ENCODE measurements around the gene ATP1A4. TPM values are rescaled to one million over a fixed set of nuclear protein-coding genes. Genes with fewer than 3 reads are reported as not detected.

Gene ATP1A4
- total RNA-seq, 1 donor from 2014 or later = not detected

DNA sequence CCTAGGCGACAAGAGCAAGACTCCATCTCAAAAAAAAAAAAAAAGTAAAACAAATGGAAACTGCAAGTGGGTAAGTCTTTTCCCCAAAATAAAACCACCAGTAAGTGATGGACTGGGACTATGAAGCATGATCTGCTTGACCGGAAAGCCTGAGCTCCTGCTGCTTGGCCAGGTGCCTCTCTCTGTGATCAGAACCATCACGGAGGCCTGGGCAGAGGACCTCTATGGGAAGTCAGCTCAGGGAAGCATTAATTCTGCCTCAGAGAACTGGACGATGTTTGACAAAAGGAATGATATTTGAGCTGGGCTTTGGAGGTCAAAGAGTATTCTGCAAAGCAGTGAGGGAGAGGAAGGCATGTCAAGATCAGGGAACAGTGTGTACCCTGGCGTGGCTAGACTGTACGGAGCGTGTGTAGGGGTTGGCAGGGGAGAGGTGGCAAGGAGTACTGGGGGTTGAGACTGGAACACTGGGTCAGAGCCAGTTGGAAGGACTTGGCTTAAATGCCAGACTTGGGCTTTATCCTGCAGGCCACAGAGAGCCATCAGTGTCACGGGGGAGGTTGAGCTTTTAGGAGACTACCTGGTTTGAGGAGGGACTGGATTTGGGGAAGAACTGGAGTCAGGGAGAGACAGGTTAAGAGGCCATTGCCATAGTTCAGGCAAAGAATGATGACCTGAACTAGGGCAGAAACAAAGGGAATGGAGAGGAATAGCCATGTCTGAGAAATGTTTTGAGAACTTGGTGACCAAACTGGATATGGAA lies 19.4 kb upstream of the ATP1A4 start:
- H3K4me1 ChIP-seq = peaks cover 10 to 21% of the 10 kb centered on the region in 2 donors
- peak; percentile 40 to 90 for DNase-seq (ENCODE audit: low spot score in 2 of 2)
- no peak for TF ChIP-seq CTCF (IDR thresholded peaks at IDR 0.05)
- H3K27ac ChIP-seq = peak overlapping the region; percentile 86 to 96
- H3K27me3 ChIP-seq = no peaks in the 10 kb centered on the region
- intact Hi-C loops (cut with DNase I) = loop anchor here (2.0 kb wide), 2 partner anchors 17 to 27 kb away; no protein-coding TSS in a partner anchor
- peaks cover 33 to 64% of the 10 kb centered on the region in 2 donors for H3K36me3 ChIP-seq
- no peaks in the 10 kb centered on the region for H3K9me3 ChIP-seq
- H3K4me3 ChIP-seq = no peak overlapping the region

- Histone ChIP-seq H3K4me3 (no peak overlapping the region), H3K27ac (peak overlapping the region; percentile 70 to 96), H3K36me3 (peaks cover 27 to 52% of the 10 kb centered on the region in 2 donors), H3K27me3 (no peaks in the 10 kb centered on the region), H3K4me1 (peaks cover 10 to 21% of the 10 kb centered on the region in 2 donors), H3K9me3 (no peaks in the 10 kb centered on the region)
- intact Hi-C loops (cut with DNase I) = loop anchor here (2.0 kb wide), 1 partner anchor 15 kb away; no protein-coding TSS in a partner anchor
- peak in 1 of 2 donors; percentile 49 for DNase-seq (ENCODE audit: low spot score in 2 of 2)
- no peak for TF ChIP-seq CTCF (IDR thresholded peaks at IDR 0.05)
Measured at GRCh38 chr1:160133990-160134770, 17.2 kb upstream of the ATP1A4 start.

- Histone ChIP-seq H3K4me1 (peaks cover 10 to 21% of the 10 kb centered on the region in 2 donors), H3K36me3 (peaks cover 26 to 52% of the 10 kb centered on the region in 2 donors), H3K4me3 (no peak overlapping the region), H3K27ac (peak overlapping the region in 1 of 2 donors; percentile 36), H3K27me3 (no peaks in the 10 kb centered on the region), H3K9me3 (no peaks in the 10 kb centered on the region)
- TF ChIP-seq CTCF (IDR thresholded peaks at IDR 0.05) = no peak
- intact Hi-C loops (cut with DNase I) = no loop called here
- no peak for DNase-seq (ENCODE audit: low spot score in 2 of 2)
Measured at GRCh38 chr1:160134791-160135572, 16.4 kb upstream of the ATP1A4 start.

DNA sequence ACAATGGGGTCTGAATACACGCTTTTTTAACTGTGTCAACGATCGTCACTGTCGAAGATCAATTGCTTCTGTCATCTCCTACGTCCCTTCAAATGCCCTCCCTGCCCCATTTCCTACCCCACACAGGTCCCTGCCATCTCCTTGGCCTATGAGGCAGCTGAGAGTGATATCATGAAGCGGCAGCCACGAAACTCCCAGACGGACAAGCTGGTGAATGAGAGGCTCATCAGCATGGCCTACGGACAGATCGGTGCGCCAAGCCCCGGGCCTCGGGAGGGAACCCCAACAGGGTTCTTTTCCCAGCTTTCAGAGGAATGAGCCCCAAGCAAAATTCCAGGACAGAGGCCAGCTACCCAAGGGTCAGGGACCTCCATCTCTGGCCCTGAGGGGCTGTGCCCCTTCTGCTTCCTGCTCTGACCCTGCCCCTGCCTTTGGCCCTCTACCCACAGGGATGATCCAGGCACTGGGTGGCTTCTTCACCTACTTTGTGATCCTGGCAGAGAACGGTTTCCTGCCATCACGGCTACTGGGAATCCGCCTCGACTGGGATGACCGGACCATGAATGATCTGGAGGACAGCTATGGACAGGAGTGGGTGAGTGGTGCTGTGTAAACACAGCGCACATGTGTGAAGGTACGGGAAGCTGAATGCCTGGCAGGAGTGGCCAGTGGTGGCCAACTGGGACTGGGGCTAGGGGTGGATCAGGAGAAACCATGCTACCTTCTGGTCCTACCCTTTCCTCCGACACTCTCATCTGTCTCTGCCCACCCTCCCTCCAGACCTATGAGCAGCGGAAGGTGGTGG lies 15.1 kb upstream of the ATP1A4 start:
- Histone ChIP-seq H3K9me3 (no peaks in the 10 kb centered on the region), H3K36me3 (peaks cover 19 to 44% of the 10 kb centered on the region in 2 donors), H3K4me1 (peaks cover 8 to 12% of the 10 kb centered on the region in 2 donors), H3K27ac (peak overlapping the region; percentile 22 to 71), H3K4me3 (no peak overlapping the region), H3K27me3 (no peaks in the 10 kb centered on the region)
- TF ChIP-seq CTCF (IDR thresholded peaks at IDR 0.05) = no peak
- DNase-seq (ENCODE audit: low spot score in 2 of 2) = no peak
- intact Hi-C loops (cut with DNase I) = no loop called here

DNA sequence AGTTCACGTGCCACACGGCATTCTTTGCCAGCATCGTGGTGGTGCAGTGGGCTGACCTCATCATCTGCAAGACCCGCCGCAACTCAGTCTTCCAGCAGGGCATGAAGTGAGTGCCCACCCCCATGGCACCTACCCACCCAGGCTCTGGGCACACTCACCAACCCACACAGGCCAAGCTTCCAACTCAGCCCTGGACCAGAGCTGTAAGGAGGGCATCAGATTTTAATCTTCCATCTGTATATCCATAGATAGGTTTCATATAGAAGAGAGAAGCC lies 14.5 kb upstream of the ATP1A4 start:
- Histone ChIP-seq H3K27ac (peak overlapping the region; percentile 22 to 71), H3K27me3 (no peaks in the 10 kb centered on the region), H3K4me3 (no peak overlapping the region), H3K36me3 (peaks cover 23 to 49% of the 10 kb centered on the region in 2 donors), H3K4me1 (peaks cover 6% of the 10 kb centered on the region in 2 donors), H3K9me3 (no peaks in the 10 kb centered on the region)
- intact Hi-C loops (cut with DNase I) = no loop called here
- TF ChIP-seq CTCF (IDR thresholded peaks at IDR 0.05) = no peak
- DNase-seq (ENCODE audit: low spot score in 2 of 2) = no peak

Data from ascending aorta (tissue), 2 donors.